Inflammatory macrophage treated with lipopolysaccharide for 4 hours (primary cell): ENCODE data around the gene RAPGEFL1.
"Not testable (repeated sequence)": the region's sequence is repeated elsewhere in the genome, so short reads cannot be mapped to it uniquely, and the experiment has no call there.

Experiments
- DNase-seq: peaks from one replicate; pipeline ENCODE4 v3.0.0-alpha.2; 2020

The RAPGEFL1 gene, protein sequence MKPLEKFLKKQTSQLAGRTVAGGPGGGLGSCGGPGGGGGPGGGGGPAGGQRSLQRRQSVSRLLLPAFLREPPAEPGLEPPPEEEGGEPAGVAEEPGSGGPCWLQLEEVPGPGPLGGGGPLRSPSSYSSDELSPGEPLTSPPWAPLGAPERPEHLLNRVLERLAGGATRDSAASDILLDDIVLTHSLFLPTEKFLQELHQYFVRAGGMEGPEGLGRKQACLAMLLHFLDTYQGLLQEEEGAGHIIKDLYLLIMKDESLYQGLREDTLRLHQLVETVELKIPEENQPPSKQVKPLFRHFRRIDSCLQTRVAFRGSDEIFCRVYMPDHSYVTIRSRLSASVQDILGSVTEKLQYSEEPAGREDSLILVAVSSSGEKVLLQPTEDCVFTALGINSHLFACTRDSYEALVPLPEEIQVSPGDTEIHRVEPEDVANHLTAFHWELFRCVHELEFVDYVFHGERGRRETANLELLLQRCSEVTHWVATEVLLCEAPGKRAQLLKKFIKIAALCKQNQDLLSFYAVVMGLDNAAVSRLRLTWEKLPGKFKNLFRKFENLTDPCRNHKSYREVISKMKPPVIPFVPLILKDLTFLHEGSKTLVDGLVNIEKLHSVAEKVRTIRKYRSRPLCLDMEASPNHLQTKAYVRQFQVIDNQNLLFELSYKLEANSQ

DNA sequence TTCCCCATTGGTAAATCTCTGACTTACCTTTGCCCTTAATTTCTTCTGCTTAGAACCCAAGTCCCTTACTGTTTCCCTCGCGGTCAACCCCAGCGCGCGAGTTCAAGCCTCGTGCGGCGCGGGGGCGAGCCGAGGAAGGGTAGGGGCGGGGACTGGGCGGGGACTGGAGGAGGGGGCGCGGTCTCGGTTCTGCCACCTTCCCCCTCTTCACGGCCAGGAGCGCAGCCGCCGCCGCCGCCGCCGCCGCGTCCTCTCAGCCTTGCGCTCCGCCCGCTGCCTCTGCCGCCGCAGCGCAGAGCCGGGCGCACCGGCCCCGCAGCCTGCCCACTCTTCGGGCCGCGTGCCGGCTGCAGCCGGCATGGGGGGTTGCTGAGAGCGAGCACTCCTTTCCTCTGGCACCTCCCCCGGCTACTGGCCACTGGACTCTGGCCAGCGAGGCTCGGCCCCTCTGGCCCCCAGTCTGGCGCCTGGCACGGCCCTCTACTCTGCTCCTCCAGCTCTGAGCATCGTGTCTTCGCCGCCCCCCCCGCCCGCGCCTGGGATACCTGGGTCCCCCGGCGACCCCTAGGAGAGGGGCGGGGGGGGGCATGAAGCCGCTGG lies at the start of gene RAPGEFL1:
RAPGEFL1 (plus strand) TSS at position 196 of the 600 bp plus-strand sequence; CDS start at position 588, 392 bp downstream.
- DNase-seq = peak; percentile 83

DNA sequence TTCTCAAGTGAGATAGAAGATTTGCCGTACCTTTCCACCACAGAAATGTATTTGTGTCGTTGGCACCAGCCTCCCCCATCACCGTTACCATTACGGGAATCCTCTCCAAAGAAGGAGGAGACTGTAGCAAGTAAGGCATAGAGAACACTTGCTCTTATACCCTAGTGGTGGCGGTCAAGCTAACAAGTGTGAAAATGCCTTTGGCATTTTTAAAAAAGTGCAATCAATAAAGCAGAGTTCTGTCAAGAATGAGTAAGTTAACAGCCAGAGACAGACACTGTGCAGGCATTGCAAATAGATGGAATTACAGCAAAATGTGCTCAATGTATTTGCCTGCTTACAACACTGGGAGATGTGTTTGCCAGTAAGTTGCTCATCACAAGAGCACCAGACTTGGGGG lies 47.8 kb upstream of the RAPGEFL1 start:
- no peak for DNase-seq

DNA sequence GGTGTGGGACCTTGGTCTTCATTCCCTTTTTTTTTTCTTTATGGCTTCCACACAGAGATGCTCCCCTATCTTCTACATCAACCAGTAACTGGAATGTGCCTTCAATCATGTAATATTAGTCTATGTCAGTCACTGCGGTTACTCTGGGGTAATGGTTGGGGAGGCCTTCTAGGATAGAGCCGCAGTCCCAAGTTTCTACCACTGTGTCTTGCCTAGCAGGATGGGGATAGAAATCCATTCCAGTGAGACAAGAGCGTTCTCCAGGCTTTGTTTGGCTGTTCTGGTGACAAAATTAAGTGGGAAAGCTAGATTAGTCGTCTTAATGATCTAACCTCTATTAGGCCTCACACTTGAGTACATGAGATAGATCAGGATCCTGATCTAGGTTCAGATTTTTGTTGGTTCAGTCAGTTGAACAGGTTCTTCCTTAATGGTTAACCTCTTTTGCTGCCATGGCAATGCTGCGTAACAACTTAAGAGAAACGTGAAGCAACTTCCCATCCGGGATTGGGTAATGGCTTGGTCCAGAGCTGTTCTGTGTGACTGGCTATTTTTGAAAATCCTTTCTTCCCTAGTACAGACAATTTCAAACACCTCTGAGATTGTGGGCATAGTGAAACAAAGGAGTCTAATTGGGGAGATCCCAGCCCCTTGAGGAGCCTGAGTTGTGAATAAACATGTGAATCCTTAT lies 46.8 kb upstream of the RAPGEFL1 start:
- DNase-seq = peak; percentile 94

DNA sequence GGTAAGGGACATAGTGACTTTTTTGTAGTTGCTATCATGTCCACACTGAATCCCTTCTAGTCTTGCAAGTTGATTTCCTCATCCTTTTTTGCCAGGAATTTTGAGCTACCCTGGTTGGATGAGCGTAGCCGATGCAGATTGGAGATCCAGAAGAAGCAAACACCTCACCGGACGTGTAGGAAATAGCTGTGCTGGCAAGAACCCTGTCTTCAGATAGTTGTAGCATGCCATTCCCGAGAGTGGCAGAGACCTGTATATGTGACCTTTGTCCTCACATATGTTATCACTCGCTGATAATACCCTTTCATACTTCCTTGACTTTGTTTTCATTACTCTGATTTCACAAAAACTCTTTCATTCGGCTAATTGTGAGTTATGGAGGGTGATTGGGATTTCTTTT lies 43.1 kb upstream of the RAPGEFL1 start:
- DNase-seq = no peak

DNA sequence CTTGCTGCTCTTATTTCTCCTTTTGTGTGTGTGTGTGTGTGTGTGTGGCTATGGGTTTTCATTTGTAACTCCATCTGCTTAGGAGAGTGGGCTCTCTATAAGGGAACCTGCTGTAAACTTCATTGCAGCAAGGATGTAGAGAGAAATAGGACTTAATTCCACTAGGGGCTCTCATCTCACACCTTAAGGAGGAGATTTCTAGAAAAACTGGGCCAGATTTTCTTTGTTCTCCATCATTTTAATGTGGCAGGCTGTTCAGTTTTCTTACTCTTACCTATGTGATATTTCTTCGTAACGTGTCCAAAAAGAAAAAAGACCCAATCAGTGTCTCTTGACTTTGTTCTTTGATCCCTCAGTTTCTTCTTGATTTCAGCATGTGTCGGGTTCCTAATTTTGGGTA lies 41.5 kb upstream of the RAPGEFL1 start:
- no peak for DNase-seq

DNA sequence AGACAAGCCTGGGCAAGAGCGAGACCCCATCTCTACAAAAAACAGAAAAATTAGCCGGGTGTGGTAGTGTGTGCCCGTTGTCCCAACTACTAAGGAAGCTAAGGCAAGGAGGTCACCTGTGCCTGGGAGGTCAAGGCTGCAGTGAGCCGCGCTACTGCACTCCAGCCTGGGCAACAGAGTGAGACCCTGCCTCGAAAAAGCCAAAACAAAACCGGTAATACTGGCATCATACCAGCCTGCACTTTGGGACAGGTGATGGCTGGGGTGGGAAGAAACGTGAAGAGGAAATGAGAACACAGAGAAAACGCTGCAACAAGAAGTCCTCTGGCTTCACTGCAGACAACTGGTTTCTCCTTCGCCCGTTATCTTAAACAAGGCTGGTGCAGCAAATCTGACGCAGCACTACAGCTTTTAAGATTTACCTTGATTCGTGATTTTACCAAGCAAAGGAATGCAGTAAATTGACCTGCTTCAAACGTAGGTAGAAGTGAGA lies 37.7 kb upstream of the RAPGEFL1 start:
- no peak for DNase-seq

DNA sequence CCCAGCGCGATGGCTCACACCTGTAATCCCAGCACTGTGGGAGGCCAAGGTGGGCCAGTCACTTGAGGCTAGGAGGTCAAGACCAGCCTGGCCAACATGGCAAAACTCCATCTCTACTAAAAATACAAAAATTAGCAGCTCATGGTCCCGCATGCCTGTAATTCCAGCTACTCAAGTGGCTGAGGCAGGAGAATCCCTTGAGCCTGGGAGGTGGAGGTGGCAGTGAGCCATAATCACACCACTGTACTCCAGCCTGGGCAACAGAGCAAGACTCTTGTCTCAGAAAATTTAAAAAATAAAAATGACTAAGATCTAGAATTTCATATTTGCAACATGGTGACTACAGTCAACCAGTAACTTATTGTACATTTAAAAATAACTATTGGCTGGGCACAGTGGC lies 34.1 kb upstream of the RAPGEFL1 start:
- not testable (repeated sequence) for DNase-seq

DNA sequence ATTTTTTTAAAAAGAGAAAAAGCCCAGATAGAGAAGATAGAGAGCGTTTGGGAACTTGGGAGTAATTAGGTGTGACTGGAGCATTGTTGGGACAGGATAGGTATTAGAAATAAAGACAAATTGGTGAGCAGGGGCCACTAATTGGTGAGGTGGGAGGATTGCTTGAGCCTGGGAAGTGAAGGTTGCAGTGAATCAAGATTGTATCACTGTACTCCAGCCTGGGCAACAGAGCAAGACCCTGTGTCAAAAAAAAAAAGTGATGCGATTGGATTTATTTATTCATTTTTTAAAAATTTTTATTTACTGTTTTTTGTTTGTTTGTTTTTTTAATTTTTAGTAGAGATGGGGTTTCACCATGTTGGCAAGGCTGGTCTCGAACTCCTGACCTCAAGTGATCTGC lies 31.8 kb upstream of the RAPGEFL1 start:
- no peak for DNase-seq

DNA sequence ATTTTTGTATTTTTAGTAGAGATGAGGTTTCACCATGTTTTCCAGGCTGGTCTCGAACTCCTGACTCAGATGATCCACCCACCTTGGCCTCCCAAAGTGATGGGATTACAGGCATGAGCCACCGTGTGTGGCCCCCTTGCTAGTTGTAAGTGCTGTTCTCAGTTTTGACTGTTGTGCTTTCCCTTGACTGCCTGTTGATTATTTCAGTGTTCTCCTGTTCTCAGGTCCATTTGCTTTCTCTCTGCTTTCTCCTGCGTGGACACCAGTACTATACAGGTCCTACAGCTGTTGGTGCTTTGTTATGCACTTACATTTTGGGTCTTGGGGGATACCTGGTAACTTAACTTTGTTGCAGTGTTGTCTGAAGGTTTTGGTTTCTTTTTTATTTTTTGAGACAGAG lies 28.7 kb upstream of the RAPGEFL1 start:
- no peak for DNase-seq

DNA sequence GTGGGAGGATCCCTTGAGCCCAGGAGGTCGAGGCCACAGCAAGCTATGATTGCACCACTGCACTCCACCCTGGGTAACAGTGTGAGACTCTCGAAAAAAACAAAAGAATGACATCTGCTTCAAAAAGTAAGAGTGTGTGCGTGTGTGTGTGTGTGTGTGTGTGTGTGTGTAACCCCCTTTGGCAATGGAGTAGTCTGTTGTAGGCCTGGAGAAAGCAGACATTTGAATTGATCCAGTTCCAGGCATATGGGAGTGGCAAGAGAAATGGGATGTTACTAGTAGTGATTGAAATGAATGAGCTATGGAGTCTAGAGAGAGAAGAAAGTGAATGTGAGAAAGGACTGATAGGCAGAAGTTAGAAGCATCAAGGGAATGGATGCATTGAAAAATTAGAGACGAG lies 27.0 kb upstream of the RAPGEFL1 start:
- DNase-seq = no peak

DNA sequence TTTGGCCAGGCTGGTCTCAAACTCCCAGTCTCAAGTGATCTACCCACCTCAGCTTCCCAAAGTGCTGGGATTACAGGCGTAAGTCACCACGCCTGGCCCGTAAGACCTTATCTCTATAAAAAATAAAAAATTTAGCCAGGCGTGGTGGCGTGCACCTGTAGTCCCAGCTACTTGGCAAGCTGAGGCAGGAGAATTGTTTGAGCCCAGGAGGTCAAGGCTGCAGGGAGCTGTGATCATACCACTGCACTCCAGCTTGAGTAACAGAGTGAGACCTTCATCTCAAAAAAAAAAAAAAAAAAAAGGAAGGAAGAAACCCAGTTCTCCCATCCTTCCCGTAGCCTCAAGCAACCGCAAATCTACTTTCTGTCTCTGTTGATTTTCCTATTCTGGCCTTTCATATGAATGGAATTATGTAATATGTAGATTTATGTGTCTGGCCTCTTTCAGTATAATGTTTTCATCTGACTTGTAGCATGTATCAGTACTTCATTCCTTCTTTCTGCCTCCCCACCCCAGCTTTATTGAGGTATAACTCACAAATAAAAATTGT lies 25.8 kb upstream of the RAPGEFL1 start:
- DNase-seq = peak; percentile 64

DNA sequence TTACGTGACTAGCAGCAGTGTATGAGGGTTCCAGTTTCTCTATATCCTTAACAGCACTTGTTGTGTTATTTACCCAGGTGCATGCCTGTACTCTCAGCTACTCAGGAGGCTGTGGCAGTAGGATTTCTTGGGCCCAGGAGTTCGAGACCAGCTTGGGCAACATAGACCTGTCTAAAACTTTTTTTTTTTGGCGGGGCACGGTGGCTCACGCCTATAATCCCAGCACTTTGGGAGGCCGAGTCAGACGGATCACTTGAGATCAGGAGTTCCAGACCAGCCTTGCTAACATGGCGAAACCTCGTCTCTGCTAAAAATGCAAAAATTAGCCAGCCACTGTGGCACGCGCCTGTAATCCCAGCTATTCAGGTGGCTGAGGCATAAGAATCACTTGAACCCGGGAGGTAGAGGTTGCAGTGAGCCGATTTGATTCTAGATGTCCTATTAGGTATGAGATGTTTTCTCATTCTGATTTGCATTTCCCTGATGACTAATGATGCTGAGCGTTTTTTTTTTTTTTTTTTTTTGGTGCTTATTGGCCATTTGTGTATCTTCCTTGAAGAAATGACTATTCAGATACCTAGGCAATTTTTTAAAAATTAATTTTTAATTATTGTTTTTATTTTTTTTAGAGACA lies 23.6 kb upstream of the RAPGEFL1 start:
- DNase-seq = no peak

DNA sequence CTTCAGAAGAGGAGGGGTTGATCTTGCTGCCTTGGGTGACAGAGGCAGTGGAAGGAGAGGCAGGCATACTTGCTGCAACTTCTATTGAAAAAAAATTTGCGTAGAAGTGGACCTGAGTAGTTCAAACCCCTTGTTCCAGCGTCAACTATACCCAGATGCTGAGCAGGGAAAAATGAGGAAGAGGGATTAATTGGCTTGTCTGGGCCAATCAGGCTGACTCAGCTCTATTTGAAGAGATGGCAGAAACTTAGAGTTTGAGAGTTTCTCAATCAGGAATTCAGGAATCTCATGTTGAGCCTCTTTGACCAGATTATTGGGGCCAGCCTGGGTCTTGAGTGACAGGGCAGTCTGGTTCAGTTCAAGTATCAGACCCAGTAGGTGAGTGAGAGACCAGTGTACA lies 19.3 kb upstream of the RAPGEFL1 start:
- DNase-seq = peak; percentile 24

DNA sequence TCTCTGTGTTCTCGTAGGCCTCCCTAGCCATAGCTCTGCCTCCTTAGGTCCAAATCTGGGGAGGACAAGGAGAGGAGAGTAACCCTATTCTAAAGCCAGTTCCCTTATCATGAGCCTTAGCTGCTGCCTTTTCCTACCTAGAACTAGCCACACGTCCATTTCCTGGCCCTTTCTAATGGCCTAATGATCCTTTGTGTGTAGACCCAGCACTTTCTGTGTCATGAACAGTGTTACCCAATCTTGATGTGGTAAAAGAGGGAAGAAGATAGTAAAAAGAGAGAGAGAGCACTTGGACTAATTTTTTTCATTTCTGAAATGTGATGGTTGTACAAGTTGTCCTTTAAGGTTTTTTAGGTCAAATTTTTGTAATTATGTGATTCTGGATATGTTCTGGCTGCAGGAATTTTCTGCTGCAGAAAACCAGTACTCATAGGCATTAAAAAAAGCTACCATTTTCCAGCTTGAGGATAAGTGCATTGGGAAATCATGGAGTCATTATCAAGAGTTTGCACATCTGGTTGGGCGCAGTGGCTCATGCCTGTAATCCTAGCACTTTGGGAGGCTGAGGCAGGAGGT lies 18.7 kb upstream of the RAPGEFL1 start:
- peak; percentile 64 for DNase-seq

DNA sequence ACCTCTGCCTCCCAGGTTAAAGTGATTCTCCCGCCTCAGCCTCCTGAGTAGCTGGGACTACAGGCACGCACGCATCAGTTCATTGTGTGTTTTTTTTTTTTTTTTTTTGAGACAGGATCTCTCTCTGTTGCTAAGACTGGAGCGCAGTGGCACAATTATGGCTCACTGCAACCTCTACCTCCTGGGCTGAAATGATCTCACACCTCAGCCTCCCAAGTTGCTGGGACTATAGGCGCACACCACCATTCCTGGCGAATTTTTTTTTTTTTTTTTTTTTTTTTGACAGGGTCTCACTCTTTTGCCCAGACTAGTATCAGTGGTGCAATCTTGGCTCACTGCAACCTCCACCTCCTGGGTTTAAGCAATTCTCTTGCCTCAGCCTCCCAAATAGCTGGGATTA lies 17.8 kb upstream of the RAPGEFL1 start:
- no peak for DNase-seq

DNA sequence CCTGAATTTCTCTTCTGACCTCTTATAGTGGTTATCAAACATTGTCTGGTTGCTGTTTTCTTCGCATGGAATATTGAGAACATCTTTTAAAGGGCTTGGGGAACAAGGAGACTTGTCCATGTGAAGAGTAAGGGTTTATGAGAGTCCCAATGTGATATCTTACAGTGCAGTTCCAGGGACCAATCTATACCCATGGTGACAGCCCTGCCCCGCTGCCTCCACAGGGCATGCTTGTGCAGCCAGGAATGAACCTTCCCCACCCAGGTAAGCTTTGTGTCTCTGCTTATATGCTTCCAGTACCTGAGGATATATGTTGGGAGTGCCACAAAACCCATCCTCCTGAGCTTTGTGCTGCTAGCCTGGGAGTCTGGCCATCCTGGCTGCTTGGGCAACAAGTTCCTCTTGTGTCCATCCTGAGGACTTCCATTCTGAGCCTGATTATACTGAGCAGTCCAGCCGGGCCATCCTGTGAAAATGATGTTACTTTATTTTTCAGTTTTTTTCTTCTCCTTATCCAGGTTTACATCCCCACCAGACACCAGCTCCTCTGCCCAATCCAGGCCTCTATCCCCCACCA lies 9.5 kb upstream of the RAPGEFL1 start:
- no peak for DNase-seq

DNA sequence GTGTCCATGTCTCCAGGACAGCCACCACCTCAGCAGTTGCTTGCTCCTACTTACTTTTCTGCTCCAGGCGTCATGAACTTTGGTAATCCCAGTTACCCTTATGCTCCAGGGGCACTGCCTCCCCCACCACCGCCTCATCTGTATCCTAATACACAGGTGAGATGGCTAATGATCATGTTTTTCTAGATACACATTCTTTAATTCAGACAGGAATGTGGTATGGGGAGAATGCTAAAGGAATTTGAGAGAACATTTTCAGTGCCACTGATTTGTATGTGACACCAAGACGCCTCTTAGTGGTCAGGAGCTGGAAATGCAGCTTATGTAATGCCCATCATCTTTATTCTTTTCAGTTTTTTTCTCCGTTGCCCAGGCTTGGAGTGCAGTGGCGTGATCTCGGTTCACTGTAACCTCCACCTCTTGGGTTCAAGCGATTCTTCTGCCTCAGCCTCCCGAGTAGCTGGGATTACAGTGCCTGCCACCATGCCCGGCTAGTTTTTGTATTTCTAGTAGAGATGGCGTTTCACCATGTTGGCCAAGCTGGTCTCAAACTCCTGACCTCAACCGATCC lies 8.9 kb upstream of the RAPGEFL1 start:
- DNase-seq = peak; percentile 59

DNA sequence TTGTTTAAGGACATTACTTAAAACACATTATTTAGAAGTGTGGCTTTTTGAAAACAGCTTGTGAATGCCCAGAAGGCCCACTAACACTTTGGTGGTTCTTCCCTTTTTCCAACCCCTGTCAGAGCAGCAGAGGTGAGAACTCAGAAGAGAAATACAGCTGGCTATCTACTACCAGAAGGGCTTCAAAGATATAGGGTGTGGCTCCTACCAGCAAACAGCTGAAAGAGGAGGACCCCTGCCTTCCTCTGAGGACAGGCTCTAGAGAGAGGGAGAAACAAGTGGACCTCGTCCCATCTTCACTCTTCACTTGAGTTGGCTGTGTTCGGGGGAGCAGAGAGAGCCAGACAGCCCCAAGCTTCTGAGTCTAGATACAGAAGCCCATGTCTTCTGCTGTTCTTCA lies 6.9 kb upstream of the RAPGEFL1 start:
- no peak for DNase-seq

DNA sequence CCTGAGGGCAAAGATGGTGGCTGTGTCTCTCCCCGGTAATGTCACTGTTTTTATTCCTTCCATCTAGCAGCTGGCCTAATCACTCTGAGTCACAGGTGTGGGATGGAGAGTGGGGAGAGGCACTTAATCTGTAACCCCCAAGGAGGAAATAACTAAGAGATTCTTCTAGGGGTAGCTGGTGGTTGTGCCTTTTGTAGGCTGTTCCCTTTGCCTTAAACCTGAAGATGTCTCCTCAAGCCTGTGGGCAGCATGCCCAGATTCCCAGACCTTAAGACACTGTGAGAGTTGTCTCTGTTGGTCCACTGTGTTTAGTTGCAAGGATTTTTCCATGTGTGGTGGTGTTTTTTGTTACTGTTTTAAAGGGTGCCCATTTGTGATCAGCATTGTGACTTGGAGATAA lies 5.5 kb upstream of the RAPGEFL1 start:
- DNase-seq = no peak

DNA sequence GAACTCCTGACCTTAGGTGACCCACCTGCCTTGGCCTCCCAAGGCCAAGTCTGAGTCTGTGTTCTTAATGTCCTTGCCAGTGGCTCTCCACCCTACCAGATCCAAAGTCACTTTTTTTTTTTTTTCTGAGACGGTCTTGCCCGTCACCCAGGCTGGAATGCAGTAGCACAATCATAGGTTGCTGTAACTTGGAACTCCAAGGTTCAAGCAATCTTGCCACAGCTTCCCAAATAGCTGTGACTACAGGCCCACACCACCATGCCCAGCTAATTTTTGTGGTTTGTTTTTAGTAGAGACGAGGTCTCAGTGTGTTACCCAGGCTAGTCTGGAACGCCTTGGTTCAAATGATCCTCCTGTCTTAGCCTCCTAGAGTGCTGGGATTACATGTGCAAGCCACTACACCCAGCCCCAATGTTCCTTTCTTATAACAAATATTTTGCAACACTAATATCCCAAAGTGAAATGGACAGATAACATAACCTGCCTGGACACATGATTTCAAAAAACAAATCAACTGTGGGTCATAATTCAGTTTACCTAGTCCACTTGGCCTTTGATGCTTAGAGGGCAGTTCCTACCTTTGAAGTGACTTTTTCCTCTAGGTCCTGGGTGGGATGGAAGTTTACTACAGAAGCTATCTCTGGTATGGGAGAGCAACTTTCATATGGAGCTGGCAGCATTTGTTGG lies 4.0 kb upstream of the RAPGEFL1 start:
- DNase-seq = no peak

DNA sequence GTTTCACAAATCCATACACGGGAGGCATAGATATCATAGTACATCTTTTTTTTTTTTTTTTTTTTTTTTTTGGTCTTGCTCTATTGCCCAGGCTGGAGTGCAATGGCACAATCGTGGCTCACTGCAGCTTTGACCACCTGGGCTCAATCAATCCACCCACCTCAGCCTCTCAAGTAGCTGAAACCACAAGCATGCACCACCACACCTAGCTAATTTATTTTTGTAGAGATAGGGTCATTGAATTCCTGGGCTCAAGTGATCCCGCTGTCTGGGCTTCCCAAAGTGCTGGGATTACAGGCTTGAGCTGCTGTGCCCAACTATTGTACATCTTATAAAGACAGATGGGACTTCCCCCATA lies 3.5 kb upstream of the RAPGEFL1 start:
- no peak for DNase-seq
